Mucosa of stomach (tissue), 1 donor: ENCODE measurements around the gene DEFB110.

Experiments used
- H3K27me3 ChIP-seq: one replicate; pipeline ENCODE4 v1.7.0; 2013; ENCODE audit warnings: mild to moderate bottlenecking, low read length; ENCODE audit not compliant: control insufficient read depth, insufficient read depth
- H3K36me3 ChIP-seq: one replicate; pipeline ENCODE4 v1.7.0; 2013; ENCODE audit warnings: low read length; ENCODE audit not compliant: control insufficient read depth, insufficient read depth
- H3K4me1 ChIP-seq: one replicate; pipeline ENCODE4 v1.7.0; 2013; ENCODE audit warnings: mild to moderate bottlenecking, low read length; ENCODE audit not compliant: control insufficient read depth, insufficient read depth
- H3K4me3 ChIP-seq: one replicate; pipeline ENCODE4 v1.7.0; 2013; ENCODE audit warnings: low read length
- H3K9ac ChIP-seq: one replicate; pipeline ENCODE4 v1.7.0; 2013; ENCODE audit warnings: mild to moderate bottlenecking, low read length, moderate library complexity
- H3K9me3 ChIP-seq: one replicate; pipeline ENCODE4 v1.7.0; 2013; ENCODE audit warnings: mild to moderate bottlenecking, low read length, moderate library complexity; ENCODE audit not compliant: control insufficient read depth
- donor health status: Pancreatic carcinoma.

DEFB110 gene

DNA sequence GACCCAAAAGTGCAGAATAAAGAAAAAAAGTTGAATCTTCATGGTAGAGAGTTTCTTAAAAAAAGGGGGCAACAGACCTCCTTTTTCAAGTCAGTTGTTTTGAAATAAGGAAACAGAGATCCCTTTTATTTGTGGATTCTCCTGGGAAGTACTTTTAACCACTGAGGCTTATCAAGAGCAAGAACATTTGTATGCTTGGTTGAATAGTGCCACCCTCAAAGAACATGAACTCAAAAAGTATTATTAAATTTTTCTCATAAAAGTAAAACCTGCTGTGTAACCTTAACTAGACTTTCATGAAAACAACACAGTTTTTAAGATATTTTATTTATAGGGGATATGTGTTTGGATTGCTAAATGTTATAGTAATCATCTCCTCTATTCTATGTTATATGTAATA, at the start of gene DEFB110:
Gene DEFB110, minus strand, starts transcription at position 101 of the 400 bp plus-strand sequence. Its CDS starts 59 bp downstream, at position 42.
- Histone ChIP-seq H3K4me1 (no peaks in the 10 kb centered on the region), H3K9ac (no peak within 1 kb of the TSS), H3K4me3 (no peak within 1 kb of the TSS), H3K36me3 (no peaks in the 10 kb centered on the region), H3K9me3 (no peaks in the 10 kb centered on the region), H3K27me3 (no peaks in the 10 kb centered on the region)

DNA sequence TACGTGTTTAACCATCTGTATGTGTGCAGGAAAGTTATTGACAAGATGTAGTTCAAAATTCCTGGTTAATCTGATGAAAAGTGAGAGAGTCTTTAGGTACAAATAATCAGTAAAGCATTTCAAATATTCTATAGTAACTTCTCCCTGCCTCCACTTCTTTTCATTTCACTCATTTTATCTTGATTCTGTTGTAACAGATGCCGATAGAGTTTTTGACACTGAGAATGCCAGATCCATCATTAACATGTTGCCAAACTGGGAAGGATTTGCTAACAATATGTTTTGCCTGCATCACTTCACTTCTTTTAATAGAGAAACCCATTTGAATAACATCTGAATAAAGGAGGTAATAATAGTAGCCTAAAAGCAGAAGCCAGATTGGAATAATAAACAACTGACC, 48.3 kb upstream of the DEFB110 start:
- no peaks in the 10 kb centered on the region for H3K27me3 ChIP-seq
- no peak overlapping the region for H3K9ac ChIP-seq
- H3K9me3 ChIP-seq: no peaks in the 10 kb centered on the region
- H3K36me3 ChIP-seq: no peaks in the 10 kb centered on the region
- H3K4me3 ChIP-seq: no peak overlapping the region
- H3K4me1 ChIP-seq: no peaks in the 10 kb centered on the region

DNA sequence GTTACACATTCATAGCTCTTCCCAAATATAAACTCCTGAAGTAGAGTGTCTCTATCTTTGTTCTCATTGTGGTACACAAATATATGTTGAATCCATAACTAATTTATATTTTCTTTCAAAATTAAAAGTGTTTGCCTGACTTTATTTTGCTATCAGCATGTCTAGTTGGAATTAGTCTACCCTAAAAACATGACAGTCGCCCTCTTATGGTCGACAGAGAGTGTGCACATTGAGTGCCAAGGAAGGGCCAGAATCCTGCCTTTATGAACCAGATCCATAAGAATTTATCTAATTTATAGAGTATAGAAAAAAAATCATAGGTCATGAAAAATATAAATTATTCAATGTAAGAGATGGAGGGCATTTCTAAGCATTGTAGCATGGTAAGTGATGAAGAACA, 40.3 kb upstream of the DEFB110 start:
- Histone ChIP-seq H3K9me3 (no peaks in the 10 kb centered on the region), H3K9ac (no peak overlapping the region), H3K4me3 (no peak overlapping the region), H3K36me3 (no peaks in the 10 kb centered on the region), H3K27me3 (no peaks in the 10 kb centered on the region), H3K4me1 (no peaks in the 10 kb centered on the region)

- Histone ChIP-seq H3K27me3 (no peaks in the 10 kb centered on the region), H3K36me3 (no peaks in the 10 kb centered on the region), H3K4me1 (no peaks in the 10 kb centered on the region), H3K9me3 (no peaks in the 10 kb centered on the region), H3K4me3 (no peak overlapping the region), H3K9ac (no peak overlapping the region)
Observed at GRCh38 chr6:50056242-50056641, 34.4 kb upstream of the DEFB110 start.

DNA sequence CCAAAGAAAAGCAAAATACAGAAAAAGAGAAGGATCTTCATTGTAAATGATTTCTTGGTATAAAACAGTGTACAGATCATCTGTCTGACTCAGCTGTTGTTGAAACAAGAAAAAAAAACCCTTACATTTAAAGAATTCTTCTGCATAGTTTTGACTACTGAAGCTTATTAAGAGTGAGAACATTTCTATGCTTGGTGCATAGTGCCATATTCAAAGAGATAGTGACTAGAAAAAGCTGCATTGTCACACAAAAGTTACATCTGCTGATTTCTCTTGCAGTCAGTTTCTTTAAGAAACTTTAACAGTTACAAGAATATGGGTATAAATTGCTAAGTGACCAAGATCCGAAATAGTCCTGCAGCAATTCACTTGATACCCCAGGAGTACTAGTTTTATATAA, 28.0 kb upstream of the DEFB110 start, which contains the start of gene DEFB112:
Gene DEFB112, minus strand, starts transcription at position 101 of the 400 bp plus-strand sequence. Its CDS starts 60 bp downstream, at position 41.
- H3K36me3 ChIP-seq: no peaks in the 10 kb centered on the region
- H3K4me3 ChIP-seq: no peak within 1 kb of the TSS
- H3K9ac ChIP-seq: no peak within 1 kb of the TSS
- H3K4me1 ChIP-seq: no peaks in the 10 kb centered on the region
- no peaks in the 10 kb centered on the region for H3K27me3 ChIP-seq
- H3K9me3 ChIP-seq: no peaks in the 10 kb centered on the region

DNA sequence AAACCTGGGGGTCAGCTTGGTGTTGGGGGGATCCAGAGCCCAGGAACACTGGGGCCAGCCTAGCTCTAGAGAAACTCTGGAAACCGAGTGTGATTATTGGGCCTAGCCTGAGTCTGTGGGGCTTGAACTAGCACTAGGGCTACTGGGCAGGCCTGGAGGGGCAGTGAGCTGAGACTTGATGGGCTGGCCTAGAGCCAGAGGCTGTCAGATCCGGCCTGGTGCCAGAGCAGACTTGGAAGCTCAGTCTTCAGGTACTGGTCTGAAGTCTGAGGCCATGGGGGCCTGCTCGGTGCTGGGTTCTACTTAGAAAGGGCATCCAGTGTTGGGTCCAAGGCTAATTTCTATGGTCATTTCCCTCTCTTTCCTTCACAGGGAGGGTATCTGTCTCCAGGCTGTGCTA, 25.2 kb upstream of the DEFB110 start:
- no peaks in the 10 kb centered on the region for H3K4me1 ChIP-seq

GRCh38 chr6:50030777-50031562, 9.2 kb upstream of the DEFB110 start:
- H3K9me3 ChIP-seq: no peaks in the 10 kb centered on the region
- no peak overlapping the region for H3K9ac ChIP-seq
- H3K36me3 ChIP-seq: no peaks in the 10 kb centered on the region
- H3K4me1 ChIP-seq: no peaks in the 10 kb centered on the region
- H3K4me3 ChIP-seq: no peak overlapping the region
- H3K27me3 ChIP-seq: no peaks in the 10 kb centered on the region

More for the DNA sequence above, 25.2 kb upstream of the DEFB110 start:
- Histone ChIP-seq H3K36me3 (no peaks in the 10 kb centered on the region), H3K27me3 (no peaks in the 10 kb centered on the region), H3K9me3 (no peaks in the 10 kb centered on the region), H3K9ac (no peak overlapping the region), H3K4me3 (no peak overlapping the region)

- H3K9ac ChIP-seq: no peak overlapping the region
- no peaks in the 10 kb centered on the region for H3K4me1 ChIP-seq
- no peaks in the 10 kb centered on the region for H3K36me3 ChIP-seq
- no peaks in the 10 kb centered on the region for H3K9me3 ChIP-seq
- H3K4me3 ChIP-seq: no peak overlapping the region
- no peaks in the 10 kb centered on the region for H3K27me3 ChIP-seq
Observed at GRCh38 chr6:50030350-50030749, 8.6 kb upstream of the DEFB110 start.

- H3K9ac ChIP-seq: no peak overlapping the region
- H3K27me3 ChIP-seq: no peaks in the 10 kb centered on the region
- no peak overlapping the region for H3K4me3 ChIP-seq
- no peaks in the 10 kb centered on the region for H3K36me3 ChIP-seq
- H3K4me1 ChIP-seq: no peaks in the 10 kb centered on the region
- no peaks in the 10 kb centered on the region for H3K9me3 ChIP-seq
Observed at GRCh38 chr6:50025258-50025657, 3.5 kb upstream of the DEFB110 start.

DNA sequence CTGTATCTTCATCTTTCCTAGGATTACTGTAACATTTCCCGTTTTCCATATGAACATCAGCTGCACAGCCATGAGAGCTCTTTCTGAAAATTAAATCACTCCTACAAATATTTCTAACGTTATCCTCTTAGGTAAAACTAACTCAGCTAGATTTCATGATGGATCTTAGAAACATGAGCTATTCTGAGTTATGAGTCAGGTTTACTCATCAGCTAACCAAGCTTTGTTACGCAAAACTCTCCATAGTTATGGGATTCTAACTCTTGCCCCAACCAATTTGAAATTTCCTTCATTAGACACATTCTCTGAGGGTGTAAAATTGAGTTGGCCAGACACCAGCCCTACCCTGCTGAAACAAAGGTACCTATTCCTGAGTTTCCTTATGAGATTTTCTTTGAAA, 14.0 kb downstream of the DEFB110 start:
- no peak overlapping the region for H3K9ac ChIP-seq
- no peaks in the 10 kb centered on the region for H3K4me1 ChIP-seq
- H3K9me3 ChIP-seq: no peaks in the 10 kb centered on the region
- H3K4me3 ChIP-seq: no peak overlapping the region
- no peaks in the 10 kb centered on the region for H3K36me3 ChIP-seq
- no peaks in the 10 kb centered on the region for H3K27me3 ChIP-seq

DNA sequence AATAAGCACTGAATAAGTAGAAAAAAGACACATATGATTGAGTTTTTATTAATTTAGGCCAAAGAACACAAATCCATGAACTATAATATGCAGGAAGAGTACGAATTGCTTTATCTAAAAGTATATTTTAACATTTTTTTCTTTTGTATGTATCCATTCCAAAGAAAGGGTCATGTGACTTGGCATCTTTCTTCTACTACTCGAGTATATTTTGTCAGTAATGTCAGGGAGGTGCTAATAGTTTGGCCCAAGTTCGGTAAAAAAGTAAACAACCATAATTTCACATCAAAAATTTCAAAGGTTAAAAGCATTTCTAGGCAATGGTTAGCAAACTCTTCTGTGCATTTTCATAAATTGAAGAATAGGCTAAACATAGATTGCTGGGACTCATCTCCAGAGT, 18.7 kb downstream of the DEFB110 start:
- Histone ChIP-seq H3K9ac (no peak overlapping the region), H3K27me3 (no peaks in the 10 kb centered on the region), H3K4me1 (no peaks in the 10 kb centered on the region), H3K4me3 (no peak overlapping the region), H3K36me3 (no peaks in the 10 kb centered on the region), H3K9me3 (no peaks in the 10 kb centered on the region)

DNA sequence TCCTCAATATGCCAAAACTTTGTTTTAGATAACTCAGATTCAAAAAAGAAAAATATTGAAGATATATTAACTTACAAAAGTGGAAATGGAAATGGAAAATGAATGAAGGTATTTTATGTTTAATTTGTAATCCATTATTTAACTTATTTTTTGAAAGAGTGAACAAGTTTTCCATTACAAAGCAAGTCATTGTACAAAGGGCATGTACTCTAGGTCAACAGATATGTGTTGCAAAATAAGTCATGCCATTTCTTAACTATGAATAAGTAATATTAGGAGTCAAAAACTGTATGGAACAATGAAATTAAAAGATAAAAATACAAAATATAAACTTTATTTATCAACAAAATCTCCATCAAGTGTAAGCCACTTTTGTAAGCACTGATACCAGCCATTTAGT, 26.5 kb downstream of the DEFB110 start:
- H3K9me3 ChIP-seq: no peaks in the 10 kb centered on the region
- no peaks in the 10 kb centered on the region for H3K4me1 ChIP-seq
- H3K36me3 ChIP-seq: no peaks in the 10 kb centered on the region
- no peaks in the 10 kb centered on the region for H3K27me3 ChIP-seq
- H3K4me3 ChIP-seq: no peak overlapping the region
- H3K9ac ChIP-seq: no peak overlapping the region
